MCF 10A (cell line): Measurements from ENCODE around the gene RNF150. TPM values are rescaled to one million over a fixed set of nuclear protein-coding genes. Genes with fewer than 3 reads are reported as not detected.
"Not testable (repeated sequence)": the region's sequence is repeated elsewhere in the genome, so short reads cannot be mapped to it uniquely, and the experiment has no call there.

Source experiments
- BruUV-seq: library from RNA; stranded (reverse); fragments of 400-500 nt; replicated peaks from 2 replicates; lab custom pipeline; 2021; lab: Mats Ljungman, UMichigan
- CTCF ChIA-PET: fragments of 300-600 bp; sonication (Branson Sonifier 250); formaldehyde crosslinking; extraction: SDS; loops from one replicate; lab custom pipeline; 2021; ENCODE audit warnings: antibody characterized with exemption, inconsistent platforms; lab: Yijun Ruan, JAX
- POLR2A ChIA-PET: fragments of 300-600, 350-650 bp; sonication (Branson Sonifier 250); formaldehyde crosslinking; extraction: SDS; loops from one replicate; lab custom pipeline; 2020; ENCODE audit warnings: antibody characterized with exemption, inconsistent platforms; lab: Yijun Ruan, JAX
- DNase-seq: peaks from one replicate; pipeline ENCODE4 v3.0.0-alpha.2; 2018; ENCODE audit not compliant: unreplicated experiment
- H3K27ac Mint-ChIP-seq: one replicate; pipeline ENCODE4 v1.8.0; 2022; ENCODE audit warnings: mild to moderate bottlenecking, low read depth, mixed read lengths; ENCODE audit not compliant: unreplicated experiment
- H3K27me3 Mint-ChIP-seq: one replicate; pipeline ENCODE4 v1.8.0; 2022; ENCODE audit warnings: mixed read lengths; ENCODE audit not compliant: insufficient read depth, unreplicated experiment
- H3K36me3 Mint-ChIP-seq: one replicate; pipeline ENCODE4 v1.8.0; 2022; ENCODE audit warnings: mild to moderate bottlenecking, moderate library complexity, mixed read lengths; ENCODE audit not compliant: insufficient read depth, unreplicated experiment
- H3K4me1 Mint-ChIP-seq: one replicate; pipeline ENCODE4 v1.8.0; 2022; ENCODE audit warnings: mixed read lengths; ENCODE audit not compliant: insufficient read depth, unreplicated experiment
- H3K4me3 Mint-ChIP-seq: one replicate; pipeline ENCODE4 v1.8.0; 2022; ENCODE audit warnings: mild to moderate bottlenecking, moderate library complexity, mixed read lengths; ENCODE audit not compliant: unreplicated experiment
- H3K9me3 Mint-ChIP-seq: one replicate; pipeline ENCODE4 v1.8.0; 2022; ENCODE audit warnings: mixed read lengths; ENCODE audit not compliant: unreplicated experiment
- CTCF ChIP-seq: fragments of 200-600 bp; IDR thresholded peaks from one replicate; pipeline ENCODE4 v1.8.0; 2022; ENCODE audit warnings: antibody characterized with exemption, mild to moderate bottlenecking; ENCODE audit not compliant: unreplicated experiment
- intact Hi-C: fragments of 100-400 bp; cut with micrococcal nuclease; formaldehyde crosslinking; loops from 2 replicates; pipeline ENCODE4 v1.14.1; 2022
- total RNA-seq: library from RNA; stranded (reverse); gene quantifications from 2 replicates; pipeline ENCODE4 v1.2.3, GENCODE V29; 2022

The RNF150 gene
- total RNA-seq, 1 experiment from 2014 or later: 0.44 TPM

GRCh38 chr4:140811429-140811828 is 321.8 kb downstream of the RNF150 start:
- Mint-ChIP-seq H3K27me3 (no peaks in the 10 kb centered on the region), H3K36me3 (no peaks in the 10 kb centered on the region), H3K27ac (no peak overlapping the region), H3K4me3 (no peak overlapping the region), H3K9me3 (no peaks in the 10 kb centered on the region), H3K4me1 (no peaks in the 10 kb centered on the region)
- no peak for DNase-seq
- TF ChIP-seq CTCF: no peak
- intact Hi-C loops: no loop called here
- ChIA-PET CTCF (interaction anchor here (1.0 kb wide), 1 partner anchor 184 kb away, joined by 3 read pairs; no protein-coding TSS in a partner anchor), POLR2A (interaction anchor here (0.6 to 0.7 kb wide), 2 partner anchors 48 to 255 kb away, joined by 3 read pairs; no protein-coding TSS in a partner anchor)
- BruUV-seq: no TSS peak

- H3K4me1 Mint-ChIP-seq, DNase-seq, H3K9me3 Mint-ChIP-seq, H3K27ac Mint-ChIP-seq, intact Hi-C loops, H3K4me3 Mint-ChIP-seq, H3K36me3 Mint-ChIP-seq, H3K27me3 Mint-ChIP-seq, BruUV-seq: not testable (repeated sequence)
- POLR2A ChIA-PET: interaction anchor here (0.6 to 1.2 kb wide), 3 partner anchors 17 to 115 kb away, joined by 3 to 5 read pairs (median 4); no protein-coding TSS in a partner anchor
- CTCF ChIA-PET: interaction anchor here (0.6 kb wide), 1 partner anchor 297 kb away, joined by 3 read pairs; no protein-coding TSS in a partner anchor
Measured at GRCh38 chr4:140810591-140811169, 322.6 kb downstream of the RNF150 start.

Other genes starting within 250 kb of the RNF150 start
- 34.1 and 39.1 TPM in 2 replicates for gene ZNF330, start 87.4 kb upstream of the RNF150 start, total RNA-seq